Measurements from ENCODE around the gene MPC1L. TPM values are rescaled to one million over a fixed set of nuclear protein-coding genes. Genes with fewer than 3 reads are reported as not detected.
"Not testable (repeated sequence)": the region's sequence is repeated elsewhere in the genome, so short reads cannot be mapped to it uniquely, and the experiment has no call there.

Gene MPC1L
- total and polyA plus RNA-seq, 2 donors (not counting 1 experiment from before 2014, with no cell fraction given), result not detected

- Mint-ChIP-seq H3K4me3 (no peak overlapping the region), H3K4me1 (peaks cover 27% of the 10 kb centered on the region), H3K27me3 (no peaks in the 10 kb centered on the region), H3K9me3 (ENCODE audit: insufficient read depth) (no peaks in the 10 kb centered on the region), H3K27ac (no peak overlapping the region)
- ChIA-PET CTCF (no interaction called here), POLR2A (no interaction called here)
- peaks cover 48% of the 10 kb centered on the region for H3K79me2 ChIP-seq (ENCODE audit: control insufficient read depth, insufficient read depth, low read length)
- H3K4me2 ChIP-seq (replicated peaks; ENCODE audit: low read depth, low read length, poor library complexity, severe bottlenecking), result no peak overlapping the region
- H2AFZ ChIP-seq (ENCODE audit: insufficient read depth, low read depth, low read length, poor library complexity, severe bottlenecking), result no peak overlapping the region
- H4K20me1 ChIP-seq (ENCODE audit: control insufficient read depth, insufficient read depth, low read length, poor library complexity, severe bottlenecking), result no peaks in the 10 kb centered on the region
- no peak overlapping the region for H3K4me3 ChIP-seq (ENCODE audit: control extremely low read depth in 1 of 5, extremely low read depth in 1 of 5, insufficient read depth in 1 of 5, low read depth in 2 of 5, low read length in 4 of 5)
- no peak overlapping the region for H3K9ac ChIP-seq (ENCODE audit: low read length)
- H3K36me3 ChIP-seq (replicated peaks in 1 of 2; ENCODE audit: control extremely low read depth in 1 of 2, control insufficient read depth in 1 of 2, extremely low read depth in 1 of 2, insufficient read depth in 2 of 2, low read length in 1 of 2), result no peaks in the 10 kb centered on the region
- no CpG with 5 or more reads among the region's 2 CpGs for WGBS (ENCODE audit: insufficient coverage)
- no peak overlapping the region for H3K27ac ChIP-seq (ENCODE audit: low read length in 2 of 2)
- intact Hi-C loops (cut with micrococcal nuclease), result no loop called here
- TF ChIP-seq EZH2 (IDR thresholded peaks at IDR 0.05; ENCODE audit: borderline replicate concordance, insufficient read depth, low read depth, low read length, poor library complexity, severe bottlenecking) (no peak), CTCF (IDR thresholded peaks at IDR 0.05) (no peak)
- H3K9me3 ChIP-seq (ENCODE audit: control extremely low read depth in 1 of 3, control insufficient read depth in 2 of 3, insufficient read depth in 1 of 3, low read length in 2 of 3), result no peaks in the 10 kb centered on the region
- H3K27me3 ChIP-seq (replicated peaks in 1 of 4; ENCODE audit: control extremely low read depth in 1 of 4, control insufficient read depth in 3 of 4, insufficient read depth in 4 of 4, low read length in 3 of 4), result no peaks in the 10 kb centered on the region
- DNase-seq (no peak), ATAC-seq (ENCODE audit: low read depth) (no peak)
- peaks cover 8 to 14% of the 10 kb centered on the region in 2 donors for H3K4me1 ChIP-seq (ENCODE audit: control insufficient read depth in 2 of 2, insufficient read depth in 2 of 2, low read length in 2 of 2)
Observed at GRCh38 chrX:40582811-40583210, 40.4 kb upstream of the MPC1L start.

GRCh38 chrX:40587623-40588022 lies 35.6 kb upstream of the MPC1L start:
- H3K9ac ChIP-seq (ENCODE audit: low read length); H3K27ac Mint-ChIP-seq; H4K20me1 ChIP-seq (ENCODE audit: control insufficient read depth, insufficient read depth, low read length, poor library complexity, severe bottlenecking); H3K4me3 Mint-ChIP-seq; DNase-seq; H3K9me3 Mint-ChIP-seq (ENCODE audit: insufficient read depth); ATAC-seq (ENCODE audit: low read depth); CTCF ChIA-PET; H3K4me3 ChIP-seq (ENCODE audit: control extremely low read depth in 1 of 5, extremely low read depth in 1 of 5, insufficient read depth in 1 of 5, low read depth in 2 of 5, low read length in 4 of 5); POLR2A ChIA-PET; H3K9me3 ChIP-seq (ENCODE audit: control extremely low read depth in 1 of 3, control insufficient read depth in 2 of 3, insufficient read depth in 1 of 3, low read length in 2 of 3); H3K4me2 ChIP-seq (replicated peaks; ENCODE audit: low read depth, low read length, poor library complexity, severe bottlenecking); H3K27me3 Mint-ChIP-seq; intact Hi-C loops (cut with micrococcal nuclease); H3K27ac ChIP-seq (ENCODE audit: low read length in 2 of 2); H3K27me3 ChIP-seq (replicated peaks in 1 of 4; ENCODE audit: control extremely low read depth in 1 of 4, control insufficient read depth in 3 of 4, insufficient read depth in 4 of 4, low read length in 3 of 4); H2AFZ ChIP-seq (ENCODE audit: insufficient read depth, low read depth, low read length, poor library complexity, severe bottlenecking); H3K4me1 ChIP-seq (ENCODE audit: control insufficient read depth in 2 of 2, insufficient read depth in 2 of 2, low read length in 2 of 2): not testable (repeated sequence)
- Histone ChIP-seq H3K79me2 (ENCODE audit: control insufficient read depth, insufficient read depth, low read length) (peaks cover 34% of the 10 kb centered on the region), H3K36me3 (replicated peaks in 1 of 2; ENCODE audit: control extremely low read depth in 1 of 2, control insufficient read depth in 1 of 2, extremely low read depth in 1 of 2, insufficient read depth in 2 of 2, low read length in 1 of 2) (peaks cover 0 to 18% of the 10 kb centered on the region in 2 experiments)
- peaks cover 15% of the 10 kb centered on the region for H3K4me1 Mint-ChIP-seq
- WGBS (ENCODE audit: insufficient coverage), result no CpG with 5 or more reads among the region's 1 CpG

- peaks cover 17% of the 10 kb centered on the region for H3K79me2 ChIP-seq (ENCODE audit: control insufficient read depth, insufficient read depth, low read length)
- WGBS (ENCODE audit: insufficient coverage), result no CpG with 5 or more reads among the region's 6 CpGs
- not testable (repeated sequence) for ATAC-seq (ENCODE audit: low read depth)
Observed at GRCh38 chrX:40589616-40590321, 33.5 kb upstream of the MPC1L start.

More at GRCh38 chrX:40589616-40590321, 33.5 kb upstream of the MPC1L start:
- H3K4me3 ChIP-seq (ENCODE audit: control extremely low read depth in 1 of 5, extremely low read depth in 1 of 5, insufficient read depth in 1 of 5, low read depth in 2 of 5, low read length in 4 of 5); H3K4me3 Mint-ChIP-seq; H3K4me2 ChIP-seq (replicated peaks; ENCODE audit: low read depth, low read length, poor library complexity, severe bottlenecking); H3K9ac ChIP-seq (ENCODE audit: low read length); H4K20me1 ChIP-seq (ENCODE audit: control insufficient read depth, insufficient read depth, low read length, poor library complexity, severe bottlenecking); CTCF ChIA-PET; H3K27me3 ChIP-seq (replicated peaks in 1 of 4; ENCODE audit: control extremely low read depth in 1 of 4, control insufficient read depth in 3 of 4, insufficient read depth in 4 of 4, low read length in 3 of 4); H3K27ac Mint-ChIP-seq; POLR2A ChIA-PET; H3K9me3 ChIP-seq (ENCODE audit: control extremely low read depth in 1 of 3, control insufficient read depth in 2 of 3, insufficient read depth in 1 of 3, low read length in 2 of 3); H3K9me3 Mint-ChIP-seq (ENCODE audit: insufficient read depth); H3K27me3 Mint-ChIP-seq; DNase-seq; H3K27ac ChIP-seq (ENCODE audit: low read length in 2 of 2); H2AFZ ChIP-seq (ENCODE audit: insufficient read depth, low read depth, low read length, poor library complexity, severe bottlenecking); H3K4me1 ChIP-seq (ENCODE audit: control insufficient read depth in 2 of 2, insufficient read depth in 2 of 2, low read length in 2 of 2); intact Hi-C loops (cut with micrococcal nuclease); H3K4me1 Mint-ChIP-seq: not testable (repeated sequence)
- peaks cover 0 to 20% of the 10 kb centered on the region in 2 experiments for H3K36me3 ChIP-seq (replicated peaks in 1 of 2; ENCODE audit: control extremely low read depth in 1 of 2, control insufficient read depth in 1 of 2, extremely low read depth in 1 of 2, insufficient read depth in 2 of 2, low read length in 1 of 2)

All from B cell (primary cell).